Caki2 (cell line): ENCODE measurements around the gene KDM2A. TPM values are rescaled to one million over a fixed set of nuclear protein-coding genes. Genes with fewer than 3 reads are reported as not detected.
"Not testable (repeated sequence)": the region's sequence is repeated elsewhere in the genome, so short reads cannot be mapped to it uniquely, and the experiment has no call there.

Experiments used
- DNase-seq: peaks from one replicate; pipeline ENCODE4 v3.0.0-alpha.2; 2015; ENCODE audit warnings: low read depth
- in situ Hi-C: cut with HindIII; loops from 2 replicates; pipeline ENCODE4 v1.10.0; 2016; ENCODE audit warnings: low sequenced_read_pairs, low pct_unique_long_range_greater_than_20kb, mixed read lengths
- total RNA-seq: library from RNA; depleted of rRNA; stranded (reverse); fragments of >200 nt; shearing (Covaris generic); gene quantifications from 2 replicates; pipeline ENCODE4 v1.2.3, GENCODE V29; 2014; ENCODE audit warnings: low replicate concordance

The KDM2A gene
- total RNA-seq, 1 experiment from 2014 or later = 14.8 TPM

DNA sequence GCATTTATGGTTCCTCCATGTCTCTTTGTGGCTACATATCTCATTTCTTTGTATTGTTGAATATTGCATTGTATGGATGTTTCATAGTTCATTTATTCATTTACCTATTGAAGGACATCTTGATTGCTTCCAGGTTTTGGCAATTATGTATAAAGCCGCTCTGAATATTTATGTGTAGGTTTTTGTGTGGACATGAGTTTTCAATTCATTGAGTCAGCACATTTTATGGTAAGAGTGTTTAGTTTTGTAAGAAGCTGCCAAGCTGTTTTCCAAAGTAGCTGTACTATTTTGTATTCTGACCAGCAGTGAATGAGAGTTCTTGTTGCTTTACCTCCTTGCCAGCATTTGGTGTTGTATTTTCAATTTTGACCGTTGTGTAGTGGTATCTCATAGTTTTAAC, 39.2 kb downstream of the KDM2A start:
- in situ Hi-C loops = no loop called here
- DNase-seq = no peak

DNA sequence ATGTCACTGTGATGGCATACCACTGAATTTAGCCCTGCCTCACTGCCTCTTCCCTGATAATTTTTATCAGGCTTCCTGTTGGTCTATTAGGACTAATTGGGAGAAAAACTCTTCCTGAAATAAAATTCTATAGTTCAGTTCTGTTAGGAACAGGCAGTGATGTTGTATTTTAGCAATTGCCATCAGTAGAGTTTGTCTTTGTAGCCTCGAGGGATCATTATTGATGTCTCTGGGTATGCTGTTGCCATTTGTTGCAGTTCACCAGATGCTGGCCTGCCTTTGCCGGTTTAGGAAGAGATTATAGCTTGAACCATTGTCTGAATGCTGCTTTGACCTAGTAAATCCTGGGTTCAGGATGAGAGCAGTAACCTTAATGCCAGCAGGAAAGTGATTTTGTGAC, 41.0 kb downstream of the KDM2A start:
- DNase-seq = no peak
- in situ Hi-C loops = no loop called here

DNA sequence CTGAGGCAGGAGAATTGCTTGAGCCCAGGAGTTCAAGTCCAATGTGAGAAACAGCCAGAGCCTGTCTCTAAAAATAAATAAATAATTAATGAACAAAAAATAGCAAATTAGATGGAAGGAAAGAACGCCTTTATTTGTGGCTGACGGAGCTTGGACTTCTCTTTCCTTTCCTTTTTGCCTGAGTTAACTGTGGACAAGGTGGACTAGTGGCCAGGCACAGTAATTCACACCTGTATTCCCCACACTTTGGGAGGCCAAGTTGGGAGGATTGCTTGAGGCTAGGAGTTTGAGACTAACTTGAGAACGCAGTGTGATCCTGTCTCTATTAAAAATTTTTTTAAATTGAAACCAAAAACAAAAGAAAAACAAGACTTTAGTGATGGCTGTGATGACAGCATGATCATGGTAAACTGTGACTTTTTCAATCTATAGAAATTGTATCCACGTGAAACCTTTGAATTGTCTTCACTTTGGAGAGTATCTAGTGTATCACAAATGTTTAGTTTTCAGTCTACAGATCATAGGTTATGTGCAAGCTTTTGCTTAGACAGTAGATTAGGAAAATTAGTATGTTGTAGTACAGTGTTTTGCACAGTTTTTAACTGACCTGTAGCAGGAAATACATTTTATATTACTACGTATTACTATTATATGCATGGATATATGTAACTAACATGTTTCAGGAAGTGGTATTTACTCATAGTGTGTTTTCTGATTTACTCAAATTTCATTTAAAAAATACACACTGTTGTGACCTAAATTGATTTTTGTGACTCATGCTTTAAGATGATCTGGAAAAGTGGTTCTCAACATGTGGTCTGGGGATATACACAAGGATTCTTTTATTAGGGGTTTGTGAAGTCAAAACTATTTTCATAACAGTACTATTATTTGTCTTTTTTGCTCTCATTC, 42.1 kb downstream of the KDM2A start:
- in situ Hi-C loops = no loop called here
- no peak for DNase-seq

DNA sequence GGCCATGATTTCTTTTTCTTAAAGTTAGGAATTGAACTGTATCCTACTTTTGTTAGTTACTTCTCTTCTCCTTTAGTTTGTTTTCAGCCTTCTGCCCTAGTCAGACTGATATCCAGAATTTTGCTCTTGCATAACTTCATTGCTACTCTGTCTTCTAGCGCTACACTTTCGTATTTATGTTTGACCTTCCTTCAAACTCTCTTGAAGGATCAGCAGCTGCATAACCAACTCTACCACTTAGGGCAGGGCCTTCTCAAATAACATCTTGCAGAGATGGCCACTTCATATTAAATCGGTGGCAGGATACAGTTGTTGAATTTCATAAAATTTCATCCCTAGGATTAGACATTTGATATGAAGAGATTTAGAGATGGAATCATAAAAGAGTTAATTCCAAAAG, 43.9 kb downstream of the KDM2A start:
- no peak for DNase-seq
- in situ Hi-C loops = no loop called here

DNA sequence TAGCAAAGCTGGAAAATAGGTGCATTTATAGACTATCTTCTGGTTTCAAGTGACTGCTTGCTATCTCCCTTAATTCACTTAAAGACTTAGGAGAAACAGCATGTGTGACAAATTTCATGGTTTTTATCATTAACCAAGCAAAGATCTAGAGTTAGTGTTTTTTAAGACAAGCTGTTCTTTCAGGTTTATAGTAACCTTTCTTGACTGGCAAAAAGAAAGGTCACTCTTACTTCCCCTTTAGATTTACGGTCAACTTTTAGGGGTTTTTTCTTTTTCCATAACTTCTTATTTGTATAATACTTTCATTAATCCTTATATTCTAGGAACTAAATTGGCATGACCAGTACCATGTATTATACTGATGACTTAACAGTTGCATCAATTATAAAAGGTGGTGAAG, 46.6 kb downstream of the KDM2A start:
- no peak for DNase-seq
- in situ Hi-C loops = no loop called here

DNA sequence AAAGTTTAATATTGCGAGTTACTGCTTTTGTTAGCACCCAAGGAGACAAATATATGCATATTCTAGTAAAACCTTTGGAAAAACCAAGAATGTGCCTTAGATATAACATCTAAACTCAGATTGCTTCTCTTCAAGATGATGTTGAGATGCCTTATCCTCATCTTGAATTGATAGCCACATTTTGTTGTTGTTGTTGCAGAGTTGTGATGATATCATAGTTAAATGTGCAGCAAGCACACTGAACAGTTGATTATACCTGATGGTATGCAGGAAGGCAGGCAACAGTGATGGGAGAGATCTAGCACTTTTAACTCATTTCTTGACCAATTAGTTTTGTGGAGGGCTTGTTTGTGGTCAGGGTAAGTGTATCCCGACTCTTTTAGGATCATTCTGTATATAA, 48.0 kb downstream of the KDM2A start:
- in situ Hi-C loops = no loop called here

DNA sequence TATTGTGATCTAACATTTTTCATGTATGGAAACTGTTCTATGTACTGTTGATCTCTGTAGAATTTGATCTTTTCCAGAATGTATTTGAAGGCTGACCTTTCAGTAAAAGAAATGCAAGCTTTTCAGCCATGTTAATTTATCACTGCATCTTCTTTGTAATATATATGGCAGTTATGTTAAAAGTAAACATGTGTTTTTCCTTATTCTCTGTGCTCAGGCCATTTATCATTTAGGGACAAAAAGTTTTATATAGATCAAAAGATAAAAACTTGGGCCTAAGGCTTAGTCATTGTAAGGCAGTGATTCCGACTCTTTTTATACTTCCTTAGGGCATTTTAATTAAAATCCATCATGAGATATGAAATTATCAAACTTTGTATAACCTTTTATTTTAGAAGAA, 48.7 kb downstream of the KDM2A start:
- in situ Hi-C loops = no loop called here
- no peak for DNase-seq

More for the DNA sequence above, 48.0 kb downstream of the KDM2A start:
- no peak for DNase-seq

DNA sequence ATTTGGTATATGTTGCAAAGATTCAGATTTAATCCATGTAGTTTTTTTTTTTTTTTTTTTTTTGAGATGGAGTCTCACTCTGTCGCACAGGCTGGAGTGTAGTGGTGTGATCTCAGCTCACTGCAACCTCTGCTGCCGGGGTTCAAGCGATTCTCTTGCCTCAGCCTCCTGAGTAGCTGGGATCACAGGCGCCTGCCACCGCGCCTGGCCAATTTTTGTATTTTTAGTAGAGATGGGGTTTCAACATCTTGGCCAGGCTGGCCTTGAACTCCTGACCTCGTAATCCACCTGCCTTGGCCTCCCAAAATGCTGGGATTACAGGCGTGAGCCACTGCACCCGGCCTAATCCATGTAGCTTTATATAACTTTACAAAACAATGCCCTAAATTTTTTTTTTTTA, 49.8 kb downstream of the KDM2A start:
- in situ Hi-C loops, DNase-seq: not testable (repeated sequence)

DNA sequence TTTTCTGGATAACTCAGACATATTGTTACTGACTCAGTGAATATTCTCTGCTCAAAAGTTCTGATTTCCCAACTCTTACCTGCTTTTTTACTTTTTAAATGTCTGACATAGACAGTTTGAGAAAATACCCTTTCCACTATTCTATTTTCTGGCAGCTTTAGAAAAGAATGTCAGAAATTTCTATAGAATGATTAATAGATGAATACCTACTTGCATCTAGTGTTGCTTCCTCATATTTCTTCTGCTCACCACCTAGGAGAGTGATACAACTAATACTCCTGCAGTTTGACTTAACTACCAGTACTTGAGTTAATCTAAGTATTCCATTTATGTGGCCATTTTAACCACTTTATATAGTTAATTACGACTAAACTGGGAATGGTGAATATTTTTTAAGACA, 55.2 kb downstream of the KDM2A start:
- DNase-seq = no peak
- in situ Hi-C loops = no loop called here

DNA sequence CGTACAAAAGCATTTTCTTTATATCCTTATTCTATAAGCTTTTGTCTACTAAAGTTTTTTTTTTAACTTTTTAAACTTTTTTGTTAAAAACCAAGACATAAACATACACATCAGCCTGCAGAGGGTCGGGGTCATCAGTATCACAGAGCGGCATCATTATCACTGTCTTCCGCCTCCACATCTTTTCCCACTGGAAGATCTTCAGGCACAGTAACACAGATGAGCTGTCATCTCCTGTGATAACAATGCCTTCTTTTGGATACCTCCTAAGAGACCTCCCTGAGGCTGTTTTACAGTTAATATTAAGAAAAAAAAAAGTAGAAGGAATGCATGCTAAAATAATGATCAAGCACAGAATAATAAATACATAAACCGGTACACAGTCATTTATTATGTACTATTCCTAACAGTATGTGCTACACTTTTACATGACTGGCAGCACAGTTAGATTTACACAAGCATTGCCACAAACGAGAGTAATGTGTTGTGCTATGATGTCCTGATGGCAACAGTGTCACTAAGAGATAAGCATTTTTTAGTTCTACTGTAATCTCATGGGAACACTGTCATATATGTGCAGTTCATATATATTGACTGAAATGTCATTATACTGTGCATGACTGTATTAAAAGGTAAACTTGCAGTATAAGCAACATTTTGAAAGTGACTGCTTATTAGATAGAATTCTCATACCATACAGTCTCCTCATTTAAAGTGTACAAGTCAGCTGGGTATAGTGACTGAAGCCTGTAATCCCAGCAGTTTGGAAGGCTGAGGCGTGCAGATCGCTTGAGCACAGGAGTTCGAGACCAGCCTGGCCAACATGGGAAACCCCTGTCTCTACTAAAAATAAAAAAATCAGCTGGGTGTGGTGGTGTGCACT, 58.6 kb downstream of the KDM2A start:
- in situ Hi-C loops = no loop called here
- DNase-seq = no peak

DNA sequence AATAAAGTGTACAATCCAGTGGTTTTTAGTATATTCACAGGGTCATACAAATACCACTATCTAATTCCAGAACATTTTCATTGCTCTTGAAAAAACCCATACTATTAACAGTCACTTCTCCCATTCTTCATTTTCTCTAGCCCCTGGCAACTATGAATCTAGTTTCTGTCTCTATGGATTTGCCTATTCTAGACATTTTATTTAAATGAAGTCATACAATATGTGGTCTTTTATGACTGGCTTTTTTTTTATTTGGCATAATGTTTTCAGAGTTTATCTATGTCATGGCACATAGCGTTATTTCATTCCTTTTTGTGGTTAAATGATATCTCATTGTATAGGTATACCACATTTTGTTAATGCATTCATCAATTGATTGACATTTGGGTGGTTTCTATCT, 59.4 kb downstream of the KDM2A start:
- in situ Hi-C loops = no loop called here
- no peak for DNase-seq

DNA sequence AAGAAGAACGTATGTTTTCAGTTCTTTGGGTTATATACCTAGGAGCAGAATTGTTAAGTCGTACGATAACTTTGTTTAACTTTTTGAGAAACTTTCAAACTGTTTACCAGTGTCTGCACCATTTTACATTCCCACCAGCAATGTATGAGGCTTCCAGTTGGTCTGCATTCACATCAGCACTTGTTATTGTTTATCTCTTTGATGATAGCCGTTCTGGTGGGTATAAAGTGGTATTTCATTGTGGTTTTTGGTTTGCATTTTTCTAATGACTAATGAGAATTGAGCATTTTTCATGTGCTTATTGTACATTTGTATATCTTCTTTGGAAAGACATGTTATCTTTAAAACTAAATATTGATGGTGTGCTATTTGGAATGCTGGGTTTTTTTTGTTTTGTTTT, 59.8 kb downstream of the KDM2A start:
- in situ Hi-C loops = no loop called here
- DNase-seq = no peak

DNA sequence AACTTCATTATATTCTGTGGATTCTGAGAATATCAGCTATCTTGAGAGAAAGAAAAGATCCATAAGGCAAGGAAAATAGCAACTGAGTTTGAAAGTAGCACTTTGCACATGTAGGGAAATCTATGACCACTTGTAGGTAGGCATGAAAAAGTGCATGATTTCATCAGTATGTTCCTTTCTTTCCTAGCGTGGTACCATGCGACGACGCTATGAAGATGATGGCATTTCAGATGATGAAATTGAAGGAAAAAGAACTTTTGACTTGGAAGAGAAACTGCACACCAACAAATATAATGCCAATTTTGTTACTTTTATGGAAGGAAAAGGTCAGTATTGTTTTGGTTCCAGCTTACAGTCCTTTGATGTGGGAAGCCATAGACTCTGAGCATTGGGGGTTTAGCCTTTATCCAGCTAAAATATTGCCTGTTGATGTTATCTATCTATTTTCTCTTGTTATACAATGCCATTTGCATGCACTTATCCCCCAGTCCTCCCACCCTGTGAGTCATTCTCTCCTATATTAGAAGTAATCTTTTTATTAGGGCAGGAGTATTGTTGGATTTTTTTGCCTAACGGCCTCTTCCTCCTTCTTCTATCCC, 60.9 kb downstream of the KDM2A start:
- in situ Hi-C loops = no loop called here
- no peak for DNase-seq

DNA sequence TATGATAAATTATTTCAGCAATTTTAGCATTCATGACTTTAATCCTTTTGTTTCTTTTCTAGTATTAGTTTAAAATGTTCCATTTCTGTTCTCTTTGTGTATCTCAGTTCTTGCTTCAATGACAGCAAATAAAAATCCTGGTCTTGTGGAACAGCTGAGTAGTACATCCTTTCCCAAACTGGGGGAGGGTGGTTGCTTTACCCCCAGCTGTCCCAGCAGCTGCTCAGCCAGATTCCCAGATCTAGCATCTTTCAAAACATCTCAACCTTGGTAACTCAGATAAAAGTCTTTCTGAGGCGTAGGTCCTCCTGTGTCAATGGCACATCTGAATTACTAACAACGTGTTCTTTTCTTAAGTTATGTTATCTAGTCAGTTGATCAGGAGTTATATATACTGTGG, 75.0 kb downstream of the KDM2A start:
- in situ Hi-C loops = no loop called here
- no peak for DNase-seq

DNA sequence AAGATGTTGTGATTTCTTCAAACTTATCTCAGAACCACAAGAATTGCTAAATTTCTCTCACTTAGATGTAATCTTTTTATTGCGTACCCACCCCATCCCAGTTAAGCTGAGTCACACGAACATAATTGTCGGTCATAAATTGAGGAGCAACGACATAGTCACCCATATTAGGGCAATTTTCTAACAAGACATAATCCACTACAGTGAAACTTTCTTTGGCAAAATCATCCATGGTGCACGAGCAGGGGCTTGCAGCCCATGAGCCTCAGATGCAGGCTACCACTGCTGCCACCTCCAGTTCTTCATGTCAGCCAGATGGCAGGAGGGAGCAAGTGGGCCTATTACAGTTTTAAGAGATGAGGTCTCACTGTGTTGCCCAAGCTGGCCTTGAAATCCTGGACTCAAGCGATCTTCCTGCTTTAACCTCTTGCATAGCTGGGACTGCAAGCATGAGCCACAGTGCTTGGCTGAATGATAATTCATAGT, 77.0 kb downstream of the KDM2A start:
- no peak for DNase-seq
- in situ Hi-C loops = no loop called here

DNA sequence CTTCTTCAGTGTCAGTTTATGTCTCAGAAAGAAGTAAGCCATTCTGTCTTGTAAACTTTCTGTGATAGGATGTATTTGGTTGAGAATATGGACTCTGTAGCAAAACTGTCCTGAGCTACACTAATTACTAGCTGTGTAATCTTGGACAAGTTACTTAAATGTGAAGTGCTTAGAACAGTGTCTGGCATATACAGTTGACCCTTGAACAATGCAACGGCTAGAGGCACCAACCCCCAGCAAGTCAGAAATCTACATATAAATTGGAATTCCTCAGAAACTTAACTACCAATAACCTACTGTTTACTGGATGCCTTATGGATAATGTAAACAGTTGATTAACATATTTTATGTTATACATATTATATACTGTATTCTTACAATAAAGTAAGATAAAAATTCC, 78.5 kb downstream of the KDM2A start:
- DNase-seq = no peak
- in situ Hi-C loops = no loop called here

DNA sequence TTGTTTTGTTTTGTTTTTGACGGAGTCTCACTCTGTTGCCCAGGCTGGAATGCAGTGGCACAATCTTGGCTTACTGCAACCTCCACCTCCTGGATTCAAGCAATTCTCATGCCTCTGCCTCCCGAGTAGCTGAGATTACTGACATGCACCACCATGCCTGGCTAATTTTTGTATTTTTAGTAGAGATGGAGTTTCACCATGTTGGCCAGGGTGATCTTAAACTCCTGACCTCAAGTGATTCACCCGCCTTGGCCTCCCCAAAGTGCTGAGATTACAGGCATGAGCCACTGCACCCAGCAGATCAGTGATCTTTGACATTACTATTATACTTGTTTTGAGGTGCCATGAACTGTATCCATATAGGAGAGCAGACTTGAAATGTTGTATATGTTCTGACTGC, 79.7 kb downstream of the KDM2A start:
- in situ Hi-C loops = not testable (repeated sequence)
- peak; percentile 35 for DNase-seq

DNA sequence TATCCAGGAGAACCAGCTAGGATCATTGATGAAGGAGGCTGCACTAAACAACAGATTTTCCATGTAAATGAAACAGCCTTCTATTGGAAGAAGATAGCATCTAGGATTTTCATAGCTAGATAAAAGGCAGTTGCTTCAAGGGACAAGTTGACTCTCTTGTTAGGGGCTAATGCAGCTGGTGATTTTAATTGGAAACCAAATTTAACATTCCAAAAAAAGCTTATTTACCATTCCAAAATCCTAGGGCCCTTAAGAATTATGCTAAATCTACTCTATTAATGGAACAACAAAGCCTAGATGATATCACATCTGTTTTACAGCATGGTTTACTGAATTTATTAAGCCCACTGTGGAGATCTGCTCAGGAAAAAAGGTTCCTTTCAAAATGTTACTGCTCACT, 80.7 kb downstream of the KDM2A start:
- in situ Hi-C loops = no loop called here
- no peak for DNase-seq

DNA sequence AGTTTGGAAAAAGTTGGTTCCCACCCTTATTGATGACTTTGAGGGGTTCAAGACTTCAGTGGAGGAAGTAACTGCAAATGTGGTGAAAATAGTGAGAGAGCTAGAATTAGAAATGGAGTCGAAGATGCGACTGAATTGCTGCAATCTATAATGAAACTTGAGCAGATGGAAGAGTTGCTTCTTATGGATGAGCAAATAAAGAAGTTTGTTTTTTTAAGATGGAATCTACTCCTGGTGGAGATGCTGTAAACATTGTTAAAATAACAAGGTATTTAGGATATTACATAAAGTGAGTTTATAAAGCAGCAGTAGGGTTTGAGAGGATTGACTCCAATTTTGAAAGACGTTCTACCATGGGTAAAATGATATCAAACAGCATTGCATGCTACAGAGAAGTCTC, 83.0 kb downstream of the KDM2A start:
- in situ Hi-C loops = no loop called here

More for the DNA sequence above, 83.0 kb downstream of the KDM2A start:
- no peak for DNase-seq
